NCI-H2107 treated with DMSO at 0.1 percent for 48 hours (cell line): ENCODE measurements around the gene C17orf75.
"Not testable (repeated sequence)": the region's sequence is repeated elsewhere in the genome, so short reads cannot be mapped to it uniquely, and the experiment has no call there.

Source experiments
- DNase-seq: peaks from one replicate; lab custom pipeline; 2025; ENCODE audit not compliant: unreplicated experiment; lab: John Stamatoyannopoulos, UW

C17orf75 gene

GRCh38 chr17:32341857-32342602 lies at the start of gene C17orf75:
Gene C17orf75, minus strand, starts transcription at chr17:32342173. Its CDS starts 34 bp downstream, at chr17:32342139.
- DNase-seq: peak; percentile 35

- no peak for DNase-seq
These were observed 46.9 kb upstream of the C17orf75 start for GRCh38 chr17:32388613-32389459.

- DNase-seq: not testable (repeated sequence)
These were observed 46.2 kb upstream of the C17orf75 start for GRCh38 chr17:32388128-32388527.

GRCh38 chr17:32386844-32387243 lies 44.9 kb upstream of the C17orf75 start:
- DNase-seq: no peak

GRCh38 chr17:32385971-32386370 lies 44.0 kb upstream of the C17orf75 start:
- DNase-seq: no peak

- DNase-seq: no peak
These were observed 43.1 kb upstream of the C17orf75 start for GRCh38 chr17:32385121-32385520.

- DNase-seq: no peak
These were observed 42.0 kb upstream of the C17orf75 start for GRCh38 chr17:32383926-32384434.

- no peak for DNase-seq
These were observed 40.7 kb upstream of the C17orf75 start for GRCh38 chr17:32382526-32383223.

GRCh38 chr17:32370426-32370825 lies 28.5 kb upstream of the C17orf75 start:
- no peak for DNase-seq

GRCh38 chr17:32361270-32361669 lies 19.3 kb upstream of the C17orf75 start:
- DNase-seq: no peak

- DNase-seq: no peak
These were observed 15.6 kb upstream of the C17orf75 start for GRCh38 chr17:32357615-32358014.

GRCh38 chr17:32356750-32357149 lies 14.8 kb upstream of the C17orf75 start:
- DNase-seq: no peak

GRCh38 chr17:32356378-32356743 lies 14.4 kb upstream of the C17orf75 start:
- no peak for DNase-seq

- DNase-seq: no peak
These were observed 13.8 kb upstream of the C17orf75 start for GRCh38 chr17:32355649-32356377.

GRCh38 chr17:32352734-32353133 lies 10.8 kb upstream of the C17orf75 start:
- DNase-seq: not testable (repeated sequence)

GRCh38 chr17:32350666-32351418 lies 8.9 kb upstream of the C17orf75 start:
- peak; percentile 33 for DNase-seq

- DNase-seq: peak; percentile 96
These were observed 8.1 kb upstream of the C17orf75 start, which contains the start of gene ZNF207 for GRCh38 chr17:32349854-32350665. Gene ZNF207, plus strand, starts transcription at chr17:32350157. Its CDS starts 129 bp downstream, at chr17:32350286.

GRCh38 chr17:32349503-32349853 lies 7.5 kb upstream of the C17orf75 start:
- no peak for DNase-seq

- DNase-seq: no peak
These were observed 6.5 kb upstream of the C17orf75 start for GRCh38 chr17:32348483-32348800.
